GM23338 (cell line): ENCODE measurements around the gene CCNK. TPM values are rescaled to one million over a fixed set of nuclear protein-coding genes. Genes with fewer than 3 reads are reported as not detected.
A peak's percentile ranks its signal among the peaks of the same experiment; 100 is the strongest.

Experiments
- ATAC-seq: fragments of 200-7000 bp; cut with Tn5 transposase; 3 replicates; pipeline ENCODE4 v1.9.1; 2020
- DNase-seq: peaks from one replicate; pipeline ENCODE4 v3.0.0-alpha.2; 2015; ENCODE audit warnings: low spot score
- H2AFZ ChIP-seq: fragments of 200-600 bp; sonication (generic); 2 replicates; pipeline ENCODE4 v1.8.0; 2016; ENCODE audit warnings: antibody characterized with exemption, mild to moderate bottlenecking, moderate library complexity
- H3F3A ChIP-seq: fragments of 200-600 bp; sonication (generic); replicated peaks from 2 replicates; pipeline ENCODE4 v1.8.0; 2017; ENCODE audit warnings: antibody characterized with exemption, mixed run types, low read depth
- H3K27ac ChIP-seq: fragments of 200-600 bp; sonication (generic); 2 replicates; pipeline ENCODE4 v1.6.1; 2016; ENCODE audit warnings: low read depth
- H3K27me3 ChIP-seq: fragments of 200-600 bp; sonication (generic); 2 replicates; pipeline ENCODE4 v1.8.0; 2016; ENCODE audit warnings: mild to moderate bottlenecking, mixed run types, moderate library complexity; ENCODE audit not compliant: insufficient read depth
- H3K36me3 ChIP-seq: fragments of 200-600 bp; sonication (generic); 2 replicates; pipeline ENCODE4 v1.8.0; 2016; ENCODE audit warnings: mild to moderate bottlenecking; ENCODE audit not compliant: insufficient read depth
- H3K4me1 ChIP-seq: fragments of 200-600 bp; sonication (generic); 2 replicates; pipeline ENCODE4 v1.8.0; 2016; ENCODE audit warnings: mild to moderate bottlenecking, moderate library complexity; ENCODE audit not compliant: insufficient read depth
- H3K4me2 ChIP-seq: fragments of 200-600 bp; sonication (generic); 2 replicates; pipeline ENCODE4 v1.7.1; 2017; ENCODE audit warnings: mixed run types
- H3K4me3 ChIP-seq: fragments of 200-600 bp; sonication (generic); 2 replicates; pipeline ENCODE4 v1.6.1; 2016; ENCODE audit warnings: mixed run types
- H3K79me2 ChIP-seq: fragments of 200-600 bp; sonication (generic); replicated peaks from 2 replicates; pipeline ENCODE4 v1.8.0; 2017; ENCODE audit warnings: mild to moderate bottlenecking; ENCODE audit not compliant: insufficient read depth
- H3K9me2 ChIP-seq: fragments of 200-600 bp; sonication (generic); 2 replicates; pipeline ENCODE4 v1.8.0; 2017; ENCODE audit not compliant: insufficient read depth
- H4K20me1 ChIP-seq: fragments of 200-600 bp; sonication (generic); replicated peaks from 2 replicates; pipeline ENCODE4 v1.8.0; 2017; ENCODE audit warnings: mild to moderate bottlenecking; ENCODE audit not compliant: insufficient read depth
- H3K27ac Mint-ChIP-seq: 2 replicates; pipeline ENCODE4 v1.8.0; 2020; ENCODE audit warnings: inconsistent platforms, mild to moderate bottlenecking, moderate library complexity, mixed read lengths
- H3K27me3 Mint-ChIP-seq: 3 replicates; pipeline ENCODE4 v1.8.0; 2022; ENCODE audit warnings: low read depth, mild to moderate bottlenecking, moderate library complexity, mixed read lengths, inconsistent platforms; ENCODE audit not compliant: insufficient read depth, poor library complexity
- H3K36me3 Mint-ChIP-seq: 3 replicates; pipeline ENCODE4 v1.8.0; 2021; ENCODE audit warnings: low read depth, mild to moderate bottlenecking, inconsistent platforms, moderate library complexity, mixed read lengths
- H3K4me1 Mint-ChIP-seq: 3 replicates; pipeline ENCODE4 v1.8.0; 2020; ENCODE audit warnings: mild to moderate bottlenecking, inconsistent platforms, mixed read lengths
- H3K4me3 Mint-ChIP-seq: 3 replicates; pipeline ENCODE4 v1.8.0; 2021; ENCODE audit warnings: moderate library complexity, mild to moderate bottlenecking, inconsistent platforms, mixed read lengths
- H3K9me3 Mint-ChIP-seq: 3 replicates; pipeline ENCODE4 v1.8.0; 2020; ENCODE audit warnings: moderate library complexity, mild to moderate bottlenecking, inconsistent platforms, mixed read lengths
- CREB1 ChIP-seq: fragments of 250-450 bp; sonication (Bioruptor Pico); IDR thresholded peaks from 2 replicates; pipeline ENCODE4 v1.5.0; 2020; ENCODE audit warnings: low read depth, mild to moderate bottlenecking, moderate library complexity
- EZH2 ChIP-seq: fragments of 200-600 bp; sonication (generic); IDR thresholded peaks from one replicate; pipeline ENCODE4 v1.8.0; 2017; ENCODE audit warnings: antibody characterized with exemption, mild to moderate bottlenecking, low read depth; ENCODE audit not compliant: unreplicated experiment
- EZH2phosphoT487 ChIP-seq: fragments of 200-600 bp; sonication (generic); IDR thresholded peaks from one replicate; pipeline ENCODE4 v1.8.1; 2018; ENCODE audit warnings: antibody characterized with exemption; ENCODE audit not compliant: unreplicated experiment
- JUNB ChIP-seq: IDR thresholded peaks from one replicate; pipeline ENCODE4 v1.6.1; 2016; ENCODE audit warnings: antibody characterized with exemption; ENCODE audit not compliant: unreplicated experiment
- NANOG ChIP-seq: IDR thresholded peaks from 2 replicates; pipeline ENCODE4 v1.6.1; 2016; ENCODE audit warnings: antibody characterized with exemption, borderline replicate concordance
- POLR2AphosphoS5 ChIP-seq: IDR thresholded peaks from 2 replicates; pipeline ENCODE4 v1.6.1; 2016; ENCODE audit warnings: antibody characterized with exemption, low read depth
- REST ChIP-seq: IDR thresholded peaks from one replicate; pipeline ENCODE4 v1.6.1; 2018; ENCODE audit warnings: antibody characterized with exemption; ENCODE audit not compliant: unreplicated experiment
- STAT1 ChIP-seq: IDR thresholded peaks from one replicate; pipeline ENCODE4 v1.6.1; 2016; ENCODE audit warnings: antibody characterized with exemption; ENCODE audit not compliant: unreplicated experiment
- ZNF114 ChIP-seq: fragments of 250-450 bp; sonication (Bioruptor Pico); IDR thresholded peaks from 2 replicates; pipeline ENCODE4 v1.5.0; 2020; ENCODE audit warnings: mild to moderate bottlenecking, moderate library complexity
- ZNF331 ChIP-seq: fragments of 250-450 bp; sonication (Bioruptor Pico); IDR thresholded peaks from 2 replicates; pipeline ENCODE4 v1.5.0; 2020; ENCODE audit warnings: low read depth, mild to moderate bottlenecking, moderate library complexity
- polyA plus RNA-seq: library from polyadenylated mRNA; unstranded; fragments of >200 nt; fragmentation: Nextera tagmentation; extraction: Ambion mirVana; gene quantifications from 2 replicates; pipeline ENCODE4 v1.2.1, GENCODE V29; 2016
- total RNA-seq: library from RNA; depleted of rRNA; stranded (reverse); fragments of >200 nt; shearing (Covaris generic); gene quantifications from 2 replicates; pipeline ENCODE4 v1.2.3, GENCODE V29; 2014
- TF ChIP-seq, protein P1 (sequence below): fragments of 250-450 bp; sonication (Bioruptor Pico); IDR thresholded peaks from 2 replicates; pipeline ENCODE4 v1.5.0; 2020; ENCODE audit warnings: mild to moderate bottlenecking, moderate library complexity
- TF ChIP-seq, protein P2 (sequence below), 2 experiments: fragments of 200-600 bp in 1 of 2; sonication (generic) in 1 of 2; conservative IDR thresholded peaks; 2 replicates each; pipeline versions ENCODE4 v1.5.1 to v1.6.1; 2016 to 2017; ENCODE audit warnings: antibody characterized with exemption in 2 of 2, low read depth in 2 of 2, mild to moderate bottlenecking in 2 of 2, moderate library complexity in 1 of 2
- TF ChIP-seq, protein P3 (sequence below): IDR thresholded peaks from 2 replicates; pipeline ENCODE4 v1.6.1; 2016; ENCODE audit warnings: antibody characterized with exemption

The CCNK gene
- total and polyA plus RNA-seq, 2 experiments from 2014 or later = 54.0 to 60.6 TPM

DNA sequence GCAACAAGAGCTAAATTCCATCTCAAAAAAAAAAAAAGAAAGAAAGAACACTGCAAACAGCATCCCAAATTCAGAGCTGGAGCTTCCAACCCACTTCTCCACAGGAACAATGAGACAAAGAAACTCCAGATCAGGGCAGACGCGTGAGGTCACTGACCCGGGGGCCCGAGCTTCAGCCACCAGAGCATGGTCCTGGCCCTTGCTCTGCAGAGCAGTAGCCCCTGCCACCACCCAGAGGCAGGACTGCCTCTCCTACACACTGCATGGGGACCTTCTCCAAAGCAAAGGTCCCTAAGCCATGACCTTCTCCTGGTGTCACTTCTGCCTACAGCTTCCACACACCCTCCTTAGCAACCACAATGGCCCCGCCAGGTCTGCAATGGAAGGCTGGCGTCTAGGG, 53.1 kb downstream of the CCNK start:
- no peak overlapping the region for H3K4me2 ChIP-seq
- H4K20me1 ChIP-seq = no peaks in the 10 kb centered on the region
- no peak overlapping the region for H2AFZ ChIP-seq
- H3K4me1 ChIP-seq = peaks cover 16% of the 10 kb centered on the region
- no peaks in the 10 kb centered on the region for H3K36me3 ChIP-seq
- no peaks in the 10 kb centered on the region for H3K9me2 ChIP-seq
- TF ChIP-seq EZH2 (no peak), REST (no peak), STAT1 (no peak), ZNF114 (CRISPR knock-in tag) (no peak), JUNB (no peak), CREB1 (CRISPR knock-in tag) (no peak), POLR2AphosphoS5 (no peak), NANOG (no peak), ZNF331 (CRISPR knock-in tag) (no peak), EZH2phosphoT487 (no peak)
- TF ChIP-seq, protein P1, sequence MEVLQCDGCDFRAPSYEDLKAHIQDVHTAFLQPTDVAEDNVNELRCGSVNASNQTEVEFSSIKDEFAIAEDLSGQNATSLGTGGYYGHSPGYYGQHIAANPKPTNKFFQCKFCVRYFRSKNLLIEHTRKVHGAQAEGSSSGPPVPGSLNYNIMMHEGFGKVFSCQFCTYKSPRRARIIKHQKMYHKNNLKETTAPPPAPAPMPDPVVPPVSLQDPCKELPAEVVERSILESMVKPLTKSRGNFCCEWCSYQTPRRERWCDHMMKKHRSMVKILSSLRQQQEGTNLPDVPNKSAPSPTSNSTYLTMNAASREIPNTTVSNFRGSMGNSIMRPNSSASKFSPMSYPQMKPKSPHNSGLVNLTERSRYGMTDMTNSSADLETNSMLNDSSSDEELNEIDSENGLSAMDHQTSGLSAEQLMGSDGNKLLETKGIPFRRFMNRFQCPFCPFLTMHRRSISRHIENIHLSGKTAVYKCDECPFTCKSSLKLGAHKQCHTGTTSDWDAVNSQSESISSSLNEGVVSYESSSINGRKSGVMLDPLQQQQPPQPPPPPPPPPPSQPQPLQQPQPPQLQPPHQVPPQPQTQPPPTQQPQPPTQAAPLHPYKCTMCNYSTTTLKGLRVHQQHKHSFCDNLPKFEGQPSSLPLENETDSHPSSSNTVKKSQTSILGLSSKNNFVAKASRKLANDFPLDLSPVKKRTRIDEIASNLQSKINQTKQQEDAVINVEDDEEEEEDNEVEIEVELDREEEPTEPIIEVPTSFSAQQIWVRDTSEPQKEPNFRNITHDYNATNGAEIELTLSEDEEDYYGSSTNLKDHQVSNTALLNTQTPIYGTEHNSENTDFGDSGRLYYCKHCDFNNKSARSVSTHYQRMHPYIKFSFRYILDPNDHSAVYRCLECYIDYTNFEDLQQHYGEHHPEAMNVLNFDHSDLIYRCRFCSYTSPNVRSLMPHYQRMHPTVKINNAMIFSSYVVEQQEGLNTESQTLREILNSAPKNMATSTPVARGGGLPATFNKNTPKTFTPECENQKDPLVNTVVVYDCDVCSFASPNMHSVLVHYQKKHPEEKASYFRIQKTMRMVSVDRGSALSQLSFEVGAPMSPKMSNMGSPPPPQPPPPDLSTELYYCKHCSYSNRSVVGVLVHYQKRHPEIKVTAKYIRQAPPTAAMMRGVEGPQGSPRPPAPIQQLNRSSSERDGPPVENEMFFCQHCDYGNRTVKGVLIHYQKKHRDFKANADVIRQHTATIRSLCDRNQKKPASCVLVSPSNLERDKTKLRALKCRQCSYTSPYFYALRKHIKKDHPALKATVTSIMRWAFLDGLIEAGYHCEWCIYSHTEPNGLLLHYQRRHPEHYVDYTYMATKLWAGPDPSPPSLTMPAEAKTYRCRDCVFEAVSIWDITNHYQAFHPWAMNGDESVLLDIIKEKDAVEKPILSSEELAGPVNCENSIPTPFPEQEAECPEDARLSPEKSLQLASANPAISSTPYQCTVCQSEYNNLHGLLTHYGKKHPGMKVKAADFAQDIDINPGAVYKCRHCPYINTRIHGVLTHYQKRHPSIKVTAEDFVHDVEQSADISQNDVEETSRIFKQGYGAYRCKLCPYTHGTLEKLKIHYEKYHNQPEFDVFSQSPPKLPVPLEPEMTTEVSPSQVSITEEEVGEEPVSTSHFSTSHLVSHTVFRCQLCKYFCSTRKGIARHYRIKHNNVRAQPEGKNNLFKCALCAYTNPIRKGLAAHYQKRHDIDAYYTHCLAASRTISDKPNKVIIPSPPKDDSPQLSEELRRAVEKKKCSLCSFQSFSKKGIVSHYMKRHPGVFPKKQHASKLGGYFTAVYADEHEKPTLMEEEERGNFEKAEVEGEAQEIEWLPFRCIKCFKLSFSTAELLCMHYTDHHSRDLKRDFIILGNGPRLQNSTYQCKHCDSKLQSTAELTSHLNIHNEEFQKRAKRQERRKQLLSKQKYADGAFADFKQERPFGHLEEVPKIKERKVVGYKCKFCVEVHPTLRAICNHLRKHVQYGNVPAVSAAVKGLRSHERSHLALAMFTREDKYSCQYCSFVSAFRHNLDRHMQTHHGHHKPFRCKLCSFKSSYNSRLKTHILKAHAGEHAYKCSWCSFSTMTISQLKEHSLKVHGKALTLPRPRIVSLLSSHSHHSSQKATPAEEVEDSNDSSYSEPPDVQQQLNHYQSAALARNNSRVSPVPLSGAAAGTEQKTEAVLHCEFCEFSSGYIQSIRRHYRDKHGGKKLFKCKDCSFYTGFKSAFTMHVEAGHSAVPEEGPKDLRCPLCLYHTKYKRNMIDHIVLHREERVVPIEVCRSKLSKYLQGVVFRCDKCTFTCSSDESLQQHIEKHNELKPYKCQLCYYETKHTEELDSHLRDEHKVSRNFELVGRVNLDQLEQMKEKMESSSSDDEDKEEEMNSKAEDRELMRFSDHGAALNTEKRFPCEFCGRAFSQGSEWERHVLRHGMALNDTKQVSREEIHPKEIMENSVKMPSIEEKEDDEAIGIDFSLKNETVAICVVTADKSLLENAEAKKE (CRISPR knock-in tag) = no peak
- TF ChIP-seq, protein P2, sequence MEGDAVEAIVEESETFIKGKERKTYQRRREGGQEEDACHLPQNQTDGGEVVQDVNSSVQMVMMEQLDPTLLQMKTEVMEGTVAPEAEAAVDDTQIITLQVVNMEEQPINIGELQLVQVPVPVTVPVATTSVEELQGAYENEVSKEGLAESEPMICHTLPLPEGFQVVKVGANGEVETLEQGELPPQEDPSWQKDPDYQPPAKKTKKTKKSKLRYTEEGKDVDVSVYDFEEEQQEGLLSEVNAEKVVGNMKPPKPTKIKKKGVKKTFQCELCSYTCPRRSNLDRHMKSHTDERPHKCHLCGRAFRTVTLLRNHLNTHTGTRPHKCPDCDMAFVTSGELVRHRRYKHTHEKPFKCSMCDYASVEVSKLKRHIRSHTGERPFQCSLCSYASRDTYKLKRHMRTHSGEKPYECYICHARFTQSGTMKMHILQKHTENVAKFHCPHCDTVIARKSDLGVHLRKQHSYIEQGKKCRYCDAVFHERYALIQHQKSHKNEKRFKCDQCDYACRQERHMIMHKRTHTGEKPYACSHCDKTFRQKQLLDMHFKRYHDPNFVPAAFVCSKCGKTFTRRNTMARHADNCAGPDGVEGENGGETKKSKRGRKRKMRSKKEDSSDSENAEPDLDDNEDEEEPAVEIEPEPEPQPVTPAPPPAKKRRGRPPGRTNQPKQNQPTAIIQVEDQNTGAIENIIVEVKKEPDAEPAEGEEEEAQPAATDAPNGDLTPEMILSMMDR (conservative IDR thresholded peaks at IDR 0.05; ENCODE audit: low read depth in 2 of 2) = no peak
- TF ChIP-seq, protein P3, sequence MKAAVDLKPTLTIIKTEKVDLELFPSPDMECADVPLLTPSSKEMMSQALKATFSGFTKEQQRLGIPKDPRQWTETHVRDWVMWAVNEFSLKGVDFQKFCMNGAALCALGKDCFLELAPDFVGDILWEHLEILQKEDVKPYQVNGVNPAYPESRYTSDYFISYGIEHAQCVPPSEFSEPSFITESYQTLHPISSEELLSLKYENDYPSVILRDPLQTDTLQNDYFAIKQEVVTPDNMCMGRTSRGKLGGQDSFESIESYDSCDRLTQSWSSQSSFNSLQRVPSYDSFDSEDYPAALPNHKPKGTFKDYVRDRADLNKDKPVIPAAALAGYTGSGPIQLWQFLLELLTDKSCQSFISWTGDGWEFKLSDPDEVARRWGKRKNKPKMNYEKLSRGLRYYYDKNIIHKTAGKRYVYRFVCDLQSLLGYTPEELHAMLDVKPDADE = no peak
- peaks cover 39% of the 10 kb centered on the region for H3K4me1 Mint-ChIP-seq
- H3K27me3 ChIP-seq = no peaks in the 10 kb centered on the region
- DNase-seq (no peak), ATAC-seq (no peak)
- H3K36me3 Mint-ChIP-seq = no peaks in the 10 kb centered on the region
- H3K4me3 ChIP-seq = no peak overlapping the region
- no peak overlapping the region for H3K27ac ChIP-seq
- 0 out of 2 replicates have a peak, but pooled peaks cover 3% of the 10 kb centered on the region for H3F3A ChIP-seq
- 0 out of 2 replicates have a peak overlapping the region, but pooled peaks have one; percentile 62 for H3K27ac Mint-ChIP-seq
- no peak overlapping the region for H3K4me3 Mint-ChIP-seq
- H3K79me2 ChIP-seq = peaks cover 31% of the 10 kb centered on the region
- H3K9me3 Mint-ChIP-seq = no peaks in the 10 kb centered on the region
- peaks cover 22% of the 10 kb centered on the region for H3K27me3 Mint-ChIP-seq
